DOHH2 (cell line): Measurements from ENCODE around the gene FILIP1L.

Experiments used
- H3F3A ChIP-seq: fragments of 200-600 bp; sonication (generic), shearing (Covaris generic); 2 replicates; pipeline ENCODE4 v1.6.0; 2016; ENCODE audit warnings: antibody characterized with exemption, mild to moderate bottlenecking; ENCODE audit not compliant: control insufficient read depth, insufficient read depth
- H3K27ac ChIP-seq: fragments of 200-600 bp; sonication (generic); 2 replicates; pipeline ENCODE4 v1.5.1; 2014; ENCODE audit warnings: low read depth, mild to moderate bottlenecking, low read length, moderate library complexity
- H3K27me3 ChIP-seq: fragments of 200-600 bp; sonication (generic); 2 replicates; pipeline ENCODE4 v1.6.1; 2014; ENCODE audit warnings: mild to moderate bottlenecking, low read length, mixed read lengths; ENCODE audit not compliant: control insufficient read depth
- H3K36me3 ChIP-seq: fragments of 200-600 bp; sonication (generic); 2 replicates; pipeline ENCODE4 v1.6.1; 2014; ENCODE audit warnings: mild to moderate bottlenecking, low read length, moderate library complexity, mixed read lengths; ENCODE audit not compliant: control insufficient read depth
- H3K4me1 ChIP-seq: fragments of 200-600 bp; sonication (generic); 2 replicates; pipeline ENCODE4 v1.6.1; 2014; ENCODE audit warnings: mild to moderate bottlenecking, low read length, mixed read lengths; ENCODE audit not compliant: control insufficient read depth
- H3K4me2 ChIP-seq: fragments of 200-600 bp; sonication (generic); 2 replicates; pipeline ENCODE4 v1.6.0; 2014; ENCODE audit warnings: mild to moderate bottlenecking, low read length, moderate library complexity
- H3K4me3 ChIP-seq: fragments of 200-600 bp; sonication (generic); 2 replicates; pipeline ENCODE4 v1.5.1; 2014; ENCODE audit warnings: mild to moderate bottlenecking, low read length, mixed read lengths
- H3K79me2 ChIP-seq: fragments of 200-600 bp; sonication (generic); 2 replicates; pipeline ENCODE4 v1.6.1; 2014; ENCODE audit warnings: mild to moderate bottlenecking, low read length, mixed read lengths; ENCODE audit not compliant: control insufficient read depth
- H3K9me2 ChIP-seq: fragments of 200-600 bp; sonication (generic); replicated peaks from 2 replicates; pipeline ENCODE4 v1.6.1; 2014; ENCODE audit warnings: mild to moderate bottlenecking, low read length, mixed read lengths; ENCODE audit not compliant: control insufficient read depth
- H3K9me3 ChIP-seq: fragments of 200-600 bp; sonication (generic); 2 replicates; pipeline ENCODE4 v1.6.1; 2014; ENCODE audit warnings: antibody characterized with exemption, low read length, mixed read lengths; ENCODE audit not compliant: control insufficient read depth, insufficient read depth
- H4K20me1 ChIP-seq: fragments of 200-600 bp; sonication (generic); 2 replicates; pipeline ENCODE4 v1.6.0; 2014; ENCODE audit warnings: low read depth, mild to moderate bottlenecking, antibody characterized with exemption, low read length, moderate library complexity; ENCODE audit not compliant: control insufficient read depth, insufficient read depth
- EZH2phosphoT487 ChIP-seq: fragments of 200-600 bp; sonication (generic); IDR thresholded peaks from 2 replicates; pipeline ENCODE4 v1.6.1; 2017; ENCODE audit warnings: borderline replicate concordance, mild to moderate bottlenecking, antibody characterized with exemption, low read length, moderate library complexity, mixed read lengths
- TF ChIP-seq, protein P1 (sequence below): fragments of 200-600 bp; sonication (generic); IDR thresholded peaks from one replicate; pipeline ENCODE4 v1.5.1; 2014; ENCODE audit warnings: antibody characterized with exemption, mild to moderate bottlenecking, low read depth, low read length; ENCODE audit not compliant: poor library complexity, severe bottlenecking

Gene FILIP1L

DNA sequence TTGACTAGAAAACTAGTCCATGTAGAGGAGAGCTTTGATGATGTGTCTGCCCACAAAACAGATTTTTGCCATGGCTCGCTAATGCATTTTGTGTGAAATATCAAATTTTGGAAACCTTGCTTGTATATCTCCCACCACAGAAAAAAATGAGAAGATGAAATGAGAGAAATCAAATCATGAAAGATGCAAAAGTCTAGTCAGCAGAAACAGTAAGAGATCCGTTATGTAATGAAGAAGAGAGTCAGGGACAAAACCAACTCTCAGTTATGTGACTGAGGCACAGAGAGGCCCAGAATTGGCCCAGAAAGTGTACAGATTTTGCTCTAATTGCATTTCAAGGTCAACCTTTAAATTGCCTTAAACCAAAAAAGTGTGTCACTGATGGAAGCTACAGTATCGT, 107.0 kb downstream of the FILIP1L start:
- H3K4me3 ChIP-seq: no peak overlapping the region
- no peak overlapping the region for H3K27ac ChIP-seq
- H3F3A ChIP-seq: no peaks in the 10 kb centered on the region
- no peak for TF ChIP-seq EZH2phosphoT487
- TF ChIP-seq, protein P1, sequence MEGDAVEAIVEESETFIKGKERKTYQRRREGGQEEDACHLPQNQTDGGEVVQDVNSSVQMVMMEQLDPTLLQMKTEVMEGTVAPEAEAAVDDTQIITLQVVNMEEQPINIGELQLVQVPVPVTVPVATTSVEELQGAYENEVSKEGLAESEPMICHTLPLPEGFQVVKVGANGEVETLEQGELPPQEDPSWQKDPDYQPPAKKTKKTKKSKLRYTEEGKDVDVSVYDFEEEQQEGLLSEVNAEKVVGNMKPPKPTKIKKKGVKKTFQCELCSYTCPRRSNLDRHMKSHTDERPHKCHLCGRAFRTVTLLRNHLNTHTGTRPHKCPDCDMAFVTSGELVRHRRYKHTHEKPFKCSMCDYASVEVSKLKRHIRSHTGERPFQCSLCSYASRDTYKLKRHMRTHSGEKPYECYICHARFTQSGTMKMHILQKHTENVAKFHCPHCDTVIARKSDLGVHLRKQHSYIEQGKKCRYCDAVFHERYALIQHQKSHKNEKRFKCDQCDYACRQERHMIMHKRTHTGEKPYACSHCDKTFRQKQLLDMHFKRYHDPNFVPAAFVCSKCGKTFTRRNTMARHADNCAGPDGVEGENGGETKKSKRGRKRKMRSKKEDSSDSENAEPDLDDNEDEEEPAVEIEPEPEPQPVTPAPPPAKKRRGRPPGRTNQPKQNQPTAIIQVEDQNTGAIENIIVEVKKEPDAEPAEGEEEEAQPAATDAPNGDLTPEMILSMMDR: no peak
- H3K27me3 ChIP-seq: no peaks in the 10 kb centered on the region
- no peaks in the 10 kb centered on the region for H3K9me3 ChIP-seq
- no peaks in the 10 kb centered on the region for H3K9me2 ChIP-seq
- 0 out of 2 replicates have a peak, but pooled peaks cover 4% of the 10 kb centered on the region for H3K36me3 ChIP-seq
- no peak overlapping the region for H3K4me2 ChIP-seq
- 0 out of 2 replicates have a peak, but pooled peaks cover 2% of the 10 kb centered on the region for H3K79me2 ChIP-seq
- H4K20me1 ChIP-seq: no peaks in the 10 kb centered on the region
- no peaks in the 10 kb centered on the region for H3K4me1 ChIP-seq

DNA sequence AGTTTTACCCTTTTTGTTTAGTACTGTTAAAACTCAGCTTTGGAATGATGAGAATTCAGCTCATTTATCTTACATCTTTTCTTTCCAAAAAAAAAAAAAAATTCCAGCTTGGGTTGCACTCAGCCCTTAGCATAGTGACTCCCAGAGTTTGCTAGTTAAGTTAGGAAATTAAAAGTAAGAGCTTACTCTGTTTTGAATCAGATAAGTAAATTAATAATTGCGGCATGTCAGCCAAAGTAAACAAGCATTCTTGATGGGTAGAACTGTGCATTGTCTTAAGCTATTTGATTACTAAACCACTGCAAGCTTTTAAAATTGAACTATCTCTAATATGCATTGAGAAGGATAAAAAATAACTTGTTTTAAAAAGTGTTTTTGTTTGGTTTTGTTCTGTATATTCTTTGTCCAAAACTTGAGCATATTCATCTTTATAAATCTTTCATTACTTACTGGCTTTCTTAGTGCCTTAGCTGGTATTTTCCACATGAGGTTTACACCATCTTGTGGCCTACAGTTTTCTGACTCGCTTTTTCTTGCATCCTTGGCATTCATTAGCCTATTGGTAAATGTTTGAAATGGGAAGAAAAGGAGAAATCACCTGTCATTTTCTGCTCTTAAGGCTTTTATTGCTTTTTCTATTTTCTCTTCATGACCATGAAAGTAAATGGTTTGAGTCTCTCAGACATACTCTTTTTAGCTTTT, 107.6 kb downstream of the FILIP1L start:
- H3F3A ChIP-seq: no peaks in the 10 kb centered on the region
- 0 out of 2 replicates have a peak, but pooled peaks cover 2% of the 10 kb centered on the region for H3K79me2 ChIP-seq
- H3K9me3 ChIP-seq: no peaks in the 10 kb centered on the region
- no peaks in the 10 kb centered on the region for H3K4me1 ChIP-seq
- TF ChIP-seq, protein P1: no peak
- no peak for TF ChIP-seq EZH2phosphoT487
- no peak overlapping the region for H3K4me2 ChIP-seq
- H3K4me3 ChIP-seq: no peak overlapping the region
- H3K27me3 ChIP-seq: no peaks in the 10 kb centered on the region
- H3K9me2 ChIP-seq: no peaks in the 10 kb centered on the region
- 0 out of 2 replicates have a peak, but pooled peaks cover 4% of the 10 kb centered on the region for H3K36me3 ChIP-seq
- H4K20me1 ChIP-seq: no peaks in the 10 kb centered on the region
- no peak overlapping the region for H3K27ac ChIP-seq

DNA sequence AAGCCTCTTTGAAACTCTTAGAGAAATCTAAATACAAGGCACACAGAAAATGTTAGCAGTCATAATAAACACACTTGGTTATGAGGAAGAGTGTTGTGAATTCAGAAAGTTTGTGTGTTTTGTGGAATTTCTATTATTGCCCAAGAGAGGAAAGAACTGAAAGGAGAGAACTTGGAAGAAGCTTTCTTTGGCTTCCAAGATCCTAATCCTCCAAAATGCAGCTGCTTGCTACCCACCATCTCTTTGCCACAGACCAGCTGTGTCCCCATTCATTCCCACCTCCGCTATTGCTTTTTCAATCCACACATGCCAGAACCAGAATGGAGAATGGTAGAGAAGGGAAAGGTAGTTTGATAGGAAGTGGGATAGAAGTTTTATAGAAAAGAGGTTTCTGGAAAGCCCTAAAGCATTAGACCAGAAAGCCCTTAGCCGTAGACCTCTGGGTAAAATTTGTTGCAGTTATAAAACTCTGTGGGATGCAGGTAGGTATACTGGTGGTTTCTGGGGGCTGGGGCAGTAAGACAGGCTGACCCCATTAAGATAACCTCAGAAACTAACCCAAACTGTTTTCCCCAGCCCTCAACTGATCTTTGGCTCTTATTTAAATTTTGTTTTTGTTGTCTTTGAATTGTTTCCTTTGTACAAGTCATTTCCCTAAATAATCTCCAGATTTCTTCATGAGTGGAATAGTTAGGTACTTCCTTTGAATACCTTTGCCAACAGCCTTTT, 108.5 kb downstream of the FILIP1L start:
- Histone ChIP-seq H3K9me2 (no peaks in the 10 kb centered on the region), H3K9me3 (no peaks in the 10 kb centered on the region), H3F3A (no peaks in the 10 kb centered on the region), H3K27ac (no peak overlapping the region), H4K20me1 (no peaks in the 10 kb centered on the region), H3K79me2 (0 out of 2 replicates have a peak, but pooled peaks cover 2% of the 10 kb centered on the region), H3K4me1 (no peaks in the 10 kb centered on the region), H3K27me3 (no peaks in the 10 kb centered on the region), H3K4me3 (no peak overlapping the region), H3K4me2 (no peak overlapping the region), H3K36me3 (0 out of 2 replicates have a peak, but pooled peaks cover under 1% of the 10 kb centered on the region)
- TF ChIP-seq EZH2phosphoT487: no peak
- TF ChIP-seq, protein P1: no peak
